ENCODE measurements around the gene FOXM1.

The FOXM1 gene

GRCh38 chr12:2836574-2836973 lies 40.4 kb downstream of the FOXM1 start:
- no peak for DNase-seq

- DNase-seq = no peak
These were observed 41.1 kb downstream of the FOXM1 start for GRCh38 chr12:2835691-2836403.

- peak; percentile 75 for DNase-seq
These were observed 42.1 kb downstream of the FOXM1 start, which contains the start of gene NRIP2 for GRCh38 chr12:2834581-2835491. TSS of gene NRIP2 (minus strand) at chr12:2835035. CDS start at chr12:2834983, 52 bp downstream.

GRCh38 chr12:2833810-2834209 lies 43.2 kb downstream of the FOXM1 start:
- DNase-seq = no peak

GRCh38 chr12:2833327-2833726 lies 43.6 kb downstream of the FOXM1 start:
- DNase-seq = no peak

GRCh38 chr12:2832550-2833127 lies 44.3 kb downstream of the FOXM1 start:
- DNase-seq = no peak

- no peak for DNase-seq
These were observed 47.7 kb downstream of the FOXM1 start for GRCh38 chr12:2829275-2829674.

- DNase-seq = no peak
These were observed 50.1 kb downstream of the FOXM1 start for GRCh38 chr12:2826721-2827515.

GRCh38 chr12:2826036-2826435 lies 50.9 kb downstream of the FOXM1 start:
- no peak for DNase-seq

- DNase-seq = no peak
These were observed 51.8 kb downstream of the FOXM1 start for GRCh38 chr12:2825132-2825531.

GRCh38 chr12:2824541-2824940 lies 52.4 kb downstream of the FOXM1 start:
- no peak for DNase-seq

- no peak for DNase-seq
These were observed 53.5 kb downstream of the FOXM1 start for GRCh38 chr12:2823483-2823882.

GRCh38 chr12:2820432-2820831 lies 56.5 kb downstream of the FOXM1 start:
- DNase-seq = no peak

GRCh38 chr12:2819810-2820209 lies 57.2 kb downstream of the FOXM1 start:
- no peak for DNase-seq

GRCh38 chr12:2813214-2814185 lies 63.5 kb downstream of the FOXM1 start:
- peak; percentile 39 for DNase-seq

GRCh38 chr12:2812290-2813213 lies 64.4 kb downstream of the FOXM1 start, which contains the start of gene ITFG2:
TSS of gene ITFG2 (plus strand) at chr12:2812668. CDS start at chr12:2812761, 93 bp downstream.
- DNase-seq = peak; percentile 100

GRCh38 chr12:2811801-2812200 lies 65.2 kb downstream of the FOXM1 start:
- DNase-seq = peak; percentile 21
